GM21515 (cell line): Measurements from ENCODE around the gene EPX.

ENCODE experiments used
- ATAC-seq: cut with Tn5 transposase; IDR thresholded peaks from one replicate; pipeline ENCODE4 v1.9.1; 2021; ENCODE audit not compliant: unreplicated experiment

The EPX gene

DNA sequence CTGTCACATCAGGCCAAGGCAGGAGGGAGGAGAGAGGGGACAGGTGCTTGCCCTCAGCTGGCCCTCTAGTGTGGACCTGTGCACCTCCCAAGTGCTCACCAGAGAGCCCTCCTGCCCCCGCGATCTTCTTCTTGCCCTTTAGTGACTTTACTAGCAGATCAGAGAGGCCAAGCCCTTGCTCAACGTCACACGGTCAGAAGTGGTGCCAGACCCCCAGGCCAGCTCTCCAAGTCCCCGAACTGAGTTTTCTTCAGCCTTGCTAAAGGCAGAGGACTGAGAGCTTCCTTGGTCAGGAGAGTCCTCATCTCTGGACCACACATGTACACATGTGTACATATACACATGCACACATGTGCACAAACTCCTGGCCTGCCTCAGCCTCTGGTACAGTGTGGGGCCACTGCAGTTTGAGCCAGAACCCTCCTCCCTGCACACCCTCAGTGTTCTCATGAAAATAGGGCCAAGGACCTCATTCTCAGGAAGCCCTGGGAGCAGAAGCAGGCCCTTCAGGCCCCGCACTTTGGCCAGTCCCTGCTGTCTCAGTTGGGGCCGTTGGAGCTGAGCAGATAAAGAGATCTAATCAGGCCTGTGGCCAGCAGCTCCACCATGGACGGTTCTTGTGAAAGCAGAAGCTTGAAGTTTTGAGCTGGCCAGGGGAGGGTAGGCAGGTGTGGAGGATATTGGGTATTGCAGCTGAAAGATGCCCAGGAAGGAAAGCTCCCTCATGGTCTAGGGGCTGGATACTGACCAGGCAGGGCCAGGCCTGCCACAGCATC, 7.4 kb upstream of the EPX start:
- ATAC-seq: no peak

DNA sequence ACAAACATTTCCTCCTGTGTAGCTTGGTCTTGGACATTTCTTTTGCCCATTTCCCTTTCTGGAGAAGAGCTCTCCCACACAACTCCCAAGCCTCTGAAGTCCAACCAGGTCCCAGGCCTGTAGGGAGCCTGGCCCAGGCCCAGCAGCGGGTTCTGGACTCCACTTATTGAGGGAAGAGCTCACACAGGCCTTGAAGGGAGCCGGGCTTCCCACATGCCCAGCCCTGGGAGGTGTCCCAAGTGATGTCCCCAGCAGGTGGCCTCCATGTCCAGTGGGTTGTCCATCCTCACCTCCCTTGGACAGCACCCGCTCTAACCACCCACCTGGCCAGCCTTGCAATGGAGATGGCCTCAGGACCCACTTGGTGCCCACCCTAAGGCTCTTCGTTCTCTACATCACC, 5.9 kb upstream of the EPX start:
- ATAC-seq: no peak

DNA sequence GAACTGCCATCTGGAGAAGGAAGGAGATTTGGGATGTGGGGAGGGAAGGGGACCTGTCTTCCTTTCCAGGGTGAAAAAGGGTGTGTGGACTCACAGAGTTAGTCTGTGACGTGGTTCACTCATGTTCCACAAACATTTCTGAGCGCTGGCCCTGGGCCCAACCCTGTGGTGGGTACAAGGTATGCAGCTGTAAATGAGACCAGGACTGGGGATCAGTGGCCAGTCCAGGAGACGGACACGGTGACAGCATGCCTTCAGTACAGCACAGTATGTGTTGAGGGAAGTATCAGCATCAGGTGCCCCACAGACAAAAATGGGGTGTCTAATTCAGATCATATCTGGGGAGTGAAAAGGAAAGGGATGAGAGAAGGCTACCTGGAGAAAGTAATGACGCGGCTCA, 5.5 kb upstream of the EPX start:
- ATAC-seq: no peak

DNA sequence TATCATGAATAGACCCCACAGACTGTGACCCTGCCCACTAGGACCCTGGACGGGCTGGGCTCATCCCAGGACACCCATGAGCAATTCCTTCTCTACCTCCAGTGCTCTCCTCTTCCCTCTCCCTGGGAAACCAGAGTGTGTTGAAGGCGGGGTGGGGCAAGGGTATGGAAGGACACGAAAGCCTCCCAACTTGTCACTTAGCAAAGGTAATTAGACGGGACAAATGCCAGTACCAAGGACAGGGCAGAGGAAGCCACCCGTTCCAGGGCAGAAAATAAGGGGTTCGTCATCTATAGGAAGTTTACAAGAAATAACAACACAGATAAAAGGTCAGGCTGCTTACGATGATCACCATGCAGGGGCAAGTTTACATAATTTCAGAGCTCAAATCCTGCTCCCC, 4.9 kb upstream of the EPX start:
- no peak for ATAC-seq

DNA sequence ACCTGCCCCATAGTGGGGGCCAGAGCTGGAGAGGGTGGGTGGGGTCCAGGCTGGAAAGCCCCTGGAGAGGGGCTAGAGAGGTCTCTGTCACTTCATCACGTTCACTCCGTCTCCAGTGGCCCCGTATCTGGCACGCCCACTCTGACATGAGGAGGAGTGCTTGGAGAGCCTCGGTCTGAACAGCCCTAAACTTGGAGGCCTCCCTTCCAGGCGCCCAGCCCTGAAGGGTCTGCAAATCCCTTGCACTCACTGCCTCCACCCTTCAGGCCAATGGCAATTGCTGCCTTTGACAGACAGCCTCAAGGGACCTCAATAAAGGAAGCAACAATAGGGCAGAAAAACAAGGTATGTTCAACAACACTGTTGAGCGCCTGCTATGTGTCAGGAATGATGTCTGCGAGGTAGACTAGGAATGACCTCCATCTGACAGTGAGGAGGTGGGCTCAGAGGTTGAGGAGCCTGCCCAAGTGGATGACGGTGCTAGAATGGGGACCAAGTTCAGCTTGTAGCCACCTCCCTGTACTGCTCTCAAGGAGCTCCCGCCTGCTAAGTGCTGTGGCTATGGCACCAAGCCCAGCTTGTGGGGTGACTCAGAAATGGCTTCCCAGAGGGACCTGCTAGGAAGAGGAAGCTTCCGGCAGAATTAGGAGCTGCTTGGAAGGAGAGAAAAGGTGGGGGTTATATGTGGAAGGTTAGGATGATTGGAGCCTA, 2.9 kb upstream of the EPX start:
- ATAC-seq: no peak

DNA sequence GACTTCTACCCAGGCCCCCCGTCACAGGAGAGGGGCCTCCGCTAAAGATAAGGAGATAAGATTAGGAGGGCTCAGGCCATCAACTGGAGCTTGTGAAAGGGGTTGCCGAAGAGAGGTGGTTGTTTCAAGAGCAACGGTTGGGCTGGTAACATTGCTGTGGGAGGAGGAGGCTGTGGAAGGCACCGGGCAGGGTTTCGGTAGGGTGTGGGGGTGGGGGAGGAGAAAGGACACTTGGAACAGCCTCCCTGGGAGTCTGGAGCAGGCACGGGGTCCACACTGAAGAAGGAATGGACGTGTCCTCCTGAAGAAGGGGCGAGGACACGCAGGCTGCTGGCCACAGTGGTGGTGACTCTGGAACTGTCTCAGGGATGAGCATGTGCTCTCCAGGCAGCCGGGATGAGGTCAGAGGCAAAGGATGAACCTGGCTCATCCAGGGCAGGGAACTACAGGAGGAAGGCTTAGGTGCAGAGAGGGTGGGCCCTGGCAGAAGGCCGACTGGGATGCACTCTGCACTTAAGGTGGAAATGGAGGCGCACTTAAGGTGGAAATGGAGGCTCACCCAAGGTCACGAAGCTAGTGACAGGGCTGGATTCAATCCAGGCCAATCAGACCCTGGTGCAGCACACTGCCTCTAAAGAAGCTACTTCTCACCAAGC, 1.2 kb upstream of the EPX start:
- ATAC-seq: no peak

DNA sequence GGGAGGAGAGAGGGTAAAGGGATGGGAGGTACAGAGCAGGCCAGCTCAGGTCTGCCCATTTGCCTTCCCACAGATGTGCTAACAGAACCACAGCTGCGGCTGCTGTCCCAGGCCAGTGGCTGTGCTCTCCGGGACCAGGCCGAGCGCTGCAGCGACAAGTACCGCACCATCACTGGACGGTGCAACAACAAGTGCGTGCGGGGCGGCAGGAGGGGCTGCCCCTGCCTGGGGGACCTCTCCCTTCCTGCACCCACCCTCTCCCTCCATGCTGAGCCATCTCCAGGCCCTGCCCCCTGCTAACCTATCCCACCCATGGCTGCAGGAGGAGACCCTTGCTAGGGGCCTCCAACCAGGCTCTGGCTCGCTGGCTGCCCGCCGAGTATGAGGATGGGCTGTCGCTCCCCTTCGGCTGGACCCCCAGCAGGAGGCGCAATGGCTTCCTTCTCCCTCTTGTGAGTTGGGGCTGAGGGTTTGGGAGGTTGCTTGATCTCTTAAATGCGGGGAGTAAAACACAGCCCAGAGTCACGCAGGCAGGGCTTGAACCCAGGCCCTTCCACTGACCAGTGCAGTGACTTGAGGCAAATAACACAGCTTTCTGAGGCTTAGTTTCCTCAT, 1.2 kb downstream of the EPX start:
- no peak for ATAC-seq

DNA sequence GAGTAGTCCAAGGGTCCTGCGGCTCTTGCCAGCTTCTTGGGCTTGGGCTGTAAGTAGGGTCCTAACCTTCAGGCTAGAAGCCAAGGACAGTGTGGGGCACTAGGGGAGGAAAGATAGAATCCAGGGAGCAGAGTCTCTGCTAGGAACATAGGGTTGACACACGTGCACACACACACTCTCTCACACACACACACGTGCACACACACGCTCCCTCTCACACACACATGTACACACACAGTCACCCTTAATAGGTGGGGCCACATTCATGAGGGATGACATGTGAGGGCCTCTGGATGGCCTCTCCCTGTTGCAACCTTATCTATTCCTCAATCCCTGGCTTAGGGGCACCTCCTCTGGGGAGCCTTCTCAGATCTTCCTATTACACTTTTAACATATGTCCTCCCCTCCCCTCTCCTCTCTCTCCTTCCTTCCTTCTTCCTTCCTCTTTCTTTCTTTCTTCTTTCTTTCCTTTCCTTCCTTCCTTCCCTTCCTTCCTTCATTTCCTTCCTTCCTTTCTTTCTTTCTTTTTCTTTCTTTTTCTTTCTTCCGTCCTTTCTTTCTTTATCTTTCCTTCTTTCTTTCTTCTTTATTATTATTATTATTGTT, 3.1 kb downstream of the EPX start:
- ATAC-seq: no peak

DNA sequence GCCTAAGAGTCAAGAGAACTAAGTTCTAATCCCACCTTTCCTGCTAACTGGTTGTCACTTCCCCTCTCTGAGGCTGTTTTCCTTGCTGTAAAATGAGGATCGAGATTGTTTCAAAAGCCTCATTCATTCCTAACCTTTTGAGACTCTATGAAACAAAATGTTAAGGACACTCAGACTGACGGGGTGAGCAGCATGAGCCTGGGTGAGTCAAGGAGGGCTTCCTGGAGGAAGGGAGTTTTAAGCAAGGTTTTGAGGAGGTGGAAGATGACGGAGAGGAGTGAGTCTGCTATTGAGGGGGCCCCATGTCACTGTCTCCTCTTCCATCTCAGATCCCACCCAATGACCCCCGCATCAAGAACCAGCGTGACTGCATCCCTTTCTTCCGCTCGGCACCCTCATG, 4.1 kb downstream of the EPX start:
- ATAC-seq: no peak

DNA sequence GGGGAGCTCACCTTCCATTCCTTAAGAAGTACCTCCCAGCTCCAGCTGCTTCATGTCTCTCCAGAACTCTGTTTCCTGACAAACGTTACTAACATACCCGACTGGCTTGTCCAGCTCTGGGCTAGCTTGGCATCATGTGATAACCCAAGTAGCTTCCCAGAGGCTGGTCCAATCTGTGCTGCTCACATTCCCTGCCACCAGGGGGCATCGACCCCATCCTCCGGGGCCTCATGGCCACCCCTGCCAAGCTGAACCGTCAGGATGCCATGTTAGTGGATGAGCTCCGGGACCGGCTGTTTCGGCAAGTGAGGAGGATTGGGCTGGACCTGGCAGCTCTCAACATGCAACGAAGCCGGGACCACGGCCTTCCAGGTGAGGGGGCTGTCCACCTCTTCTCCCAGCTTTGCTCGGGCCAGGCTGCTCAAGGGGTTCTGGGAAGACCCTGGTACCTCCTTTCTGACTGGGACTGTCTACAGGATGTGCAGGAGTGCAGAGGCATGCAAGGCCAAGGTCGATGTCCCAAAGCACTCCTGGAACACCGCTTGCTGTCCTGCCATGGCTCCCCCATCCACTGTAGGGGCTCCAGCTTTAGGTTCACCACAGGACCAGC, 7.6 kb downstream of the EPX start:
- no peak for ATAC-seq

DNA sequence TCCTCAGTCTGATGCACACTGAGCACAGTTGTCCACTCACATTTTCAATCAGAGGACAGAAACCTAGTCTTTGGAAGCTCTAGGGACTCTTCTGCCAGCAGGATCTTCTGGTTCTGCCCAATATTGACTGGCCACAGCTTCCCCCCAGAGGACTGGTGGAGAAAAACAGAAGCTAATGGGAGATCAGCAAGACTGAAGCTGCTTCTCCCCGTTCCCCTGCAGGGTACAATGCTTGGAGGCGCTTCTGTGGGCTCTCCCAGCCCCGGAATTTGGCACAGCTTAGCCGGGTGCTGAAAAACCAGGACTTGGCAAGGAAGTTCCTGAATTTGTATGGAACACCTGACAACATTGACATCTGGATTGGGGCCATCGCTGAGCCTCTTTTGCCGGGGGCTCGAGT, 10.3 kb downstream of the EPX start:
- no peak for ATAC-seq

DNA sequence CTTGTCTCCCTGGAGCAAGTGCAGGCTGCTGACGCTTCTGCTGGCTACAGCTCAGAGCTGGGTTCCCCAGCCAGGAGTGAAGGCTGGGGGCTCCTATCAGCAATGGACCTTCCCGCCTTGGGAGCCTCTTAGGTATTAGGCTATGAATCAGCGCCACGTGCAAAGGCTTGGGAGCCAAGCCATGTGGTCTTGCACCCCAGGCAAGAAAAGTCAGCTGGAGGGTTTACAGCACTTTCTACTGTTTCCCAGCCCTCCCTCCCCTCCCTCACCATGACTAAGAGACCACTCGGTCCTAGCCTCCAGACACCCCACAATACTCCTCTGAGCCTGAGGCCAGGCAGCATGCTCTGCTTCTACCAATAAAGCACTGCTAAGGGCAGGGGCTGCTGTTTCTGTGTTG, 12.3 kb downstream of the EPX start:
- ATAC-seq: no peak

DNA sequence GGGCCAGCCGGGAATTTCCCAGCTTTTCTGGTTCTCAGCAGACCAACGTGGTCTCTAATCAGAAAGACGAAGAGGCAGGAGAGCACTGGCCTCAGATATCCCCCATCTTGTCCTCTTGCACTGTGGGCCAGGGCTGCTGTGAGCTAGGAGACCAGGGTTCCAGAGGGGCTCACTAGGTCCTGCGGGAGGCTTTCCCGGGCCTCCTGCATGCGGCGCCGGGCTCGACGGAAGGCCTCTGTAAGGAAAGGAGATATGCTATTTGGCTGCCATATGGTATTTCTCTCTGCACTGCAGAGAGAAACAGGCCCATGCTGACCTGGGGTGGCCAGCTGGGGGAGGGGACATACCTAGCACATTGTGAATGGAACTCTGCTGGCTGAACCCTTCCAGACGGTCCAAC, 13.4 kb downstream of the EPX start:
- no peak for ATAC-seq

DNA sequence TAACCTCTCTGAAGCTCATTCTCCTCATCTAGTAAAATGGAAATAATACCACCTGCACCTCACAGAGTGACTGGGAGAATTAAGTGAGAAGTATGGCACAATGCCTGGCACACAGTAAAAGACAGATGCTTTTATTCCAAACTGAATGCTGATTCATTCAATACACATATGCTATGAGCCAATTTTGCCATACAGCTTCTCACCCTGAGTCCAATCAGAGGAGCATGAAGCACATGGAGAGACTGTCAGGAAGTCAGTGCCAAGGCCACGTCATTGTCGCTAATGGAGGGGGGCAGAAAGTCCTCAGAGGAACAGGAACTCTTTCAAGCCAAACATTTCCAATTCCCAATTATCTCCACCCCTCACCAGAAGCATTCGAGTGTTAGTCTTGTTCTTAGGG, 14.9 kb downstream of the EPX start:
- no peak for ATAC-seq

DNA sequence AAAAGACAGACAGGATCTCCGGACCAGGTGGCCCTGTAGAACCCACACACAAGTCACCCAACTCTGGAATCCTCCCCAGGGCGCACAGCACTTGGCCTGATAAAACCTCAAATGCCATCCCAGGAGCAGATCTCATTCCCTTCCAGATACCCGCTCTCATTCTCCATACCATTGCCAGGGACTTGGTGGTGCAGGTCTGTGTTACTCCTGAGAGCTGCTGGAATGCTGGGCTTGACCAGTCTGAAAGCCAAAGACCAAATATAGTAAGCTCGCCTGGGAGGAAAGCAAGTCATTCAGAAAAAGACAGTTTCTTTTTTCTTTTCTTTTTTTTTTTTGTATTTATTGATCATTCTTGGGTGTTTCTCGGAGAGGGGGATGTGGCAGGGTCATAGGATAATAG, 15.8 kb downstream of the EPX start:
- ATAC-seq: no peak

DNA sequence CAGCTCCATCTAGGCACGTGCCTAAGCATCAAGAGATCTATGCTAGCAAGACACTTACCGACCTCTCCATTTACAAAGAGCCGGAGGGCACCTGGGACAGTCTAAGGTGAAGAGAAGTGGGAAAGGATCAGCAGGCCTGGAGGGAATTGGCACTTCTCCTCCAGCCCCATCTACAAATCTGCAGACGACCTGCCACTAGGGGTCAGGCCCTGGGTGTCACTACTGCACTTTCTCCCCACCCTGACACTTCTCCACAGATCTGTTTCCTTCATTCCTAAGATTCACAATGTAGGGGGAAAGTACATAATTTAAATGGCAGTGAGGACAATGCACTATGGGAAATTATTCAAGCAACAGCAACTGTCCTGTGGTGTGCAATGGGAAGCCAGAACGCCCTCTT, 18.4 kb downstream of the EPX start:
- ATAC-seq: no peak

DNA sequence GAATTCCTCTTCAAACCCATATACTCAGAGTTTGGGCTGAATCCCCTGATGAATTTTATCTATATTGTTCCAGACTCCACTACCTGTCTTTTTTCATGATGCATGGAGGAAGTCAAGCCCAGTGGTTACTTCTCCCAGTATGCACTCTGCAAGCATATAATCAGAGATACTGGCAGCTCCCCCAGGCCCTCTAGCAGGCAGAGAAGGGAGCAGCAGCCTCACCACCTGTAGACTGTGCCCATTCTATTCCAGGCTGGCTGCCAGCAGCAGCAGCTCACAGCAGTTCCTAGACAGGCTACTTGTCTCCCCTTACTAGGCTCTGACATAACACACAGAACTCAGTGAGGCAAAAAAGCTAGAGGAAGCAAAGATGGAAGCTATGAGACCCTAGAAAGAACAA, 23.2 kb downstream of the EPX start:
- ATAC-seq: no peak

DNA sequence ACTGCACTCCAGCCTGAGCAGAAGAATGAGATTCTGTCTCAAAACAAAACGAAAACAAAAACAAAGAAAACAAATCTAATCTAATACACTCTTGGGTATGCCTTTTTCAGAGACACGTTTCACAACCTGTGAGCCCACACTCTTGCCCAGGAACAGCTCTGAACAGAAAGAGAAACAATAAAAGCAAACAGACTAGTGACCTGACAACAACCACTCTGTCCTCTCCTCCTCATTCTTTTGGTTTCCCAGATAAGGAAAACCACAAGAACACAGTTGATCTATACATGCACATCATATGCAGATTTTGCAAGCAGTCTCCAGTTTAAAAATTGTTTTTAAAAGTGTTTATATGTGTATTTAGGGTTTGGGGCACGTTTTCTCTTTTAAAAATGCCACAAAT, 25.2 kb downstream of the EPX start:
- ATAC-seq: no peak

DNA sequence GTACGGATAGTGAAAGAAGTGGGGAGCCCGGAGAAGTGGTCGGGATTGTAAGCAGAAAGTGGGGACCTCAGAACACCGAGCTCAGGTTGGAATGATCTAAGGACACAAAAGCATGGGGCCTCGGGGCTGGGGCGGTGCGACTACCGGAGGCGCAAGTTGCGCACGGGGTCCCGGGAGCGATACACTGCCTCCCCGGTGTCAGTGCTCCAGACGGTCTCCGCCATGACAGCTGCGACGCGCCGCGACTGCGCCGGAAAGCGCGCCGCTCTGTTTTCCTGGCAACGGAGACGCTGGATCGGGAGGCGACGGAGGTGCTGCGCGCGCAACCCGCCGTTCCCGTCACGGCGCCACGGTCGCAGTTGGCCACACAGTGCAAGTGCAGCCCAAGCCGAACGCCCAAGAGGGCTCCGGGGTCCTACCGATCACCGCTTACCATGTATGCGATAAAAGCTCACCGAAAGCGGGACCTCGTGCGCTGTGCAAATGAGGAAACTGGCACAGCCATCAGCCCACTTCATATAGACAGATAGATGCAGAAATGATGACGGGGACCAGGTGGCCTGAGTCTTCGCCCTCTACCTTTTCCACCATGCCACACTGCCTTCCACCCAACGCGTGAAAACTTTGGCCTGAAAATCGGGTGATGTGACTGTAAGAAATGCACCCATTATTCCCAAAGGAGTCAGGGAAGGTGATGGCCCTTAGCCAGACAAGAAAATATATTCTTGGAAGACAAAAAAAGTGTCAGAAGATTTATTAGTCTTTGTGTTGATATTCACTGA, 26.7 kb downstream of the EPX start, which contains the start of gene MKS1:
TSS of gene MKS1 (minus strand) at position 249 of the 782 bp plus-strand sequence. CDS start at position 224, 25 bp downstream.
- peak; percentile 94 for ATAC-seq

DNA sequence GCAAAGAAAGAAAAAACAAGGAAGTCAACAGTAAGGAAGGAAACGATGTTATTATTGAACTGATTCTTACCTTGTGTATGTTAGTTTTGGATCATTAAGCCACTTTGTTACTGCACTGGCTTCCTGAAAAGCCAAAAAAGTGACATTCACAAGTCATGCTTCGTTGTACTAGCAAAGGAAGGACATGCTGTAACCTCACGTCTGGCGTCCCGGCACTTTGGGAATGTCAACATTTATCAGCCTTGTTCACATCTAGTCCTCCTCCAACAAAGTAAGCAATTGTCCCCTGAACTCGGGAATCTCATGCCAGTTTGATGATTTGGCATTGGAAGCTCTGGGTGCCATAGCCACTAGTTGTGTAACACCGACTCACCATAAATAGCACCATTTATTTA, 27.3 kb downstream of the EPX start:
- ATAC-seq: no peak
